Measurements from ENCODE around the gene GPHA2.

DNA sequence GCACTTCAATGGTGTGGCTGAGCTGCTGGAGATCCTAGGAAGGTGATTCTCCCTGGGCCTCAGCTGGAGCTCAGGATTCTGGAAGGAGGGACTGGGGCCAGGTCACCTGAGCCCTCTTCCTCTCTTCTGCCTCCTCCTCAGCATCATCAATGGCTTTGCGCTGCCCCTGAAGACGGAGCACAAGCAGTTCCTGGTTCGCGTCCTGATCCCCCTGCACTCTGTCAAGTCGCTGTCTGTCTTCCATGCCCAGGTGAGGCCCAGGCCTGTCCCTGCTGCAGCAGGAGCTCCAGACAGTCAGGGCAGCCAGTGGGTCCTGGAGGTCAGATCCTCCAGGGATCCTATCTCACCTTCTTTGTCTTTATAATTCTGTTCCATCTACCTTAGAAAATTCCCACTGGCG is 5.4 kb downstream of the GPHA2 start:
- TF ChIP-seq POLR2AphosphoS5 (IDR thresholded peaks at IDR 0.05; ENCODE audit: low read depth, low read length) (no peak), EZH2phosphoT487 (IDR thresholded peaks at IDR 0.05; ENCODE audit: borderline replicate concordance, low read depth) (no peak), FOXM1 (IDR thresholded peaks at IDR 0.05; ENCODE audit: low read depth) (no peak), NRF1 (IDR thresholded peaks at IDR 0.05; ENCODE audit: low read depth, low read length) (no peak), EP300 (IDR thresholded peaks at IDR 0.05; ENCODE audit: borderline replicate concordance in 1 of 2, low read depth in 1 of 2, low read length in 1 of 2) (no peak), RFX5 (IDR thresholded peaks at IDR 0.05; ENCODE audit: low read length) (no peak)
- TF ChIP-seq, protein P1, sequence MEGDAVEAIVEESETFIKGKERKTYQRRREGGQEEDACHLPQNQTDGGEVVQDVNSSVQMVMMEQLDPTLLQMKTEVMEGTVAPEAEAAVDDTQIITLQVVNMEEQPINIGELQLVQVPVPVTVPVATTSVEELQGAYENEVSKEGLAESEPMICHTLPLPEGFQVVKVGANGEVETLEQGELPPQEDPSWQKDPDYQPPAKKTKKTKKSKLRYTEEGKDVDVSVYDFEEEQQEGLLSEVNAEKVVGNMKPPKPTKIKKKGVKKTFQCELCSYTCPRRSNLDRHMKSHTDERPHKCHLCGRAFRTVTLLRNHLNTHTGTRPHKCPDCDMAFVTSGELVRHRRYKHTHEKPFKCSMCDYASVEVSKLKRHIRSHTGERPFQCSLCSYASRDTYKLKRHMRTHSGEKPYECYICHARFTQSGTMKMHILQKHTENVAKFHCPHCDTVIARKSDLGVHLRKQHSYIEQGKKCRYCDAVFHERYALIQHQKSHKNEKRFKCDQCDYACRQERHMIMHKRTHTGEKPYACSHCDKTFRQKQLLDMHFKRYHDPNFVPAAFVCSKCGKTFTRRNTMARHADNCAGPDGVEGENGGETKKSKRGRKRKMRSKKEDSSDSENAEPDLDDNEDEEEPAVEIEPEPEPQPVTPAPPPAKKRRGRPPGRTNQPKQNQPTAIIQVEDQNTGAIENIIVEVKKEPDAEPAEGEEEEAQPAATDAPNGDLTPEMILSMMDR (IDR thresholded peaks at IDR 0.05): no peak
- TF ChIP-seq, protein P2, sequence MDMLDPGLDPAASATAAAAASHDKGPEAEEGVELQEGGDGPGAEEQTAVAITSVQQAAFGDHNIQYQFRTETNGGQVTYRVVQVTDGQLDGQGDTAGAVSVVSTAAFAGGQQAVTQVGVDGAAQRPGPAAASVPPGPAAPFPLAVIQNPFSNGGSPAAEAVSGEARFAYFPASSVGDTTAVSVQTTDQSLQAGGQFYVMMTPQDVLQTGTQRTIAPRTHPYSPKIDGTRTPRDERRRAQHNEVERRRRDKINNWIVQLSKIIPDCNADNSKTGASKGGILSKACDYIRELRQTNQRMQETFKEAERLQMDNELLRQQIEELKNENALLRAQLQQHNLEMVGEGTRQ (IDR thresholded peaks at IDR 0.05; ENCODE audit: borderline replicate concordance, low read depth, low read length): no peak
- TF ChIP-seq, protein P3, sequence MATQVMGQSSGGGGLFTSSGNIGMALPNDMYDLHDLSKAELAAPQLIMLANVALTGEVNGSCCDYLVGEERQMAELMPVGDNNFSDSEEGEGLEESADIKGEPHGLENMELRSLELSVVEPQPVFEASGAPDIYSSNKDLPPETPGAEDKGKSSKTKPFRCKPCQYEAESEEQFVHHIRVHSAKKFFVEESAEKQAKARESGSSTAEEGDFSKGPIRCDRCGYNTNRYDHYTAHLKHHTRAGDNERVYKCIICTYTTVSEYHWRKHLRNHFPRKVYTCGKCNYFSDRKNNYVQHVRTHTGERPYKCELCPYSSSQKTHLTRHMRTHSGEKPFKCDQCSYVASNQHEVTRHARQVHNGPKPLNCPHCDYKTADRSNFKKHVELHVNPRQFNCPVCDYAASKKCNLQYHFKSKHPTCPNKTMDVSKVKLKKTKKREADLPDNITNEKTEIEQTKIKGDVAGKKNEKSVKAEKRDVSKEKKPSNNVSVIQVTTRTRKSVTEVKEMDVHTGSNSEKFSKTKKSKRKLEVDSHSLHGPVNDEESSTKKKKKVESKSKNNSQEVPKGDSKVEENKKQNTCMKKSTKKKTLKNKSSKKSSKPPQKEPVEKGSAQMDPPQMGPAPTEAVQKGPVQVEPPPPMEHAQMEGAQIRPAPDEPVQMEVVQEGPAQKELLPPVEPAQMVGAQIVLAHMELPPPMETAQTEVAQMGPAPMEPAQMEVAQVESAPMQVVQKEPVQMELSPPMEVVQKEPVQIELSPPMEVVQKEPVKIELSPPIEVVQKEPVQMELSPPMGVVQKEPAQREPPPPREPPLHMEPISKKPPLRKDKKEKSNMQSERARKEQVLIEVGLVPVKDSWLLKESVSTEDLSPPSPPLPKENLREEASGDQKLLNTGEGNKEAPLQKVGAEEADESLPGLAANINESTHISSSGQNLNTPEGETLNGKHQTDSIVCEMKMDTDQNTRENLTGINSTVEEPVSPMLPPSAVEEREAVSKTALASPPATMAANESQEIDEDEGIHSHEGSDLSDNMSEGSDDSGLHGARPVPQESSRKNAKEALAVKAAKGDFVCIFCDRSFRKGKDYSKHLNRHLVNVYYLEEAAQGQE (IDR thresholded peaks at IDR 0.05; ENCODE audit: low read depth, low read length): no peak
